K562 (cell line): ENCODE data around the gene CYP2C8. TPM values are rescaled to one million over a fixed set of nuclear protein-coding genes. Genes with fewer than 3 reads are reported as not detected.

Source experiments
- ATAC-seq: fragments of 200-7000 bp; cut with Tn5 transposase; 3 replicates; pipeline ENCODE4 v1.9.1; 2020; ENCODE audit warnings: moderate library complexity
- BruUV-seq: library from RNA; stranded (reverse); fragments of 400-500 nt; replicated peaks from 2 replicates; lab custom pipeline; 2021; lab: Mats Ljungman, UMichigan
- CTCF ChIA-PET: fragments of 300-600 bp; formaldehyde crosslinking; extraction: SDS; loops from one replicate; lab custom pipeline; 2021; ENCODE audit warnings: low intra/inter-chr PET ratio; lab: Yijun Ruan, JAX
- POLR2A ChIA-PET: fragments of 300-600, 350-650 bp; sonication (Branson Sonifier 250); formaldehyde crosslinking; extraction: SDS; loops from one replicate; lab custom pipeline; 2021; ENCODE audit warnings: antibody characterized with exemption, inconsistent platforms; lab: Yijun Ruan, JAX
- DNase-seq, 4 experiments: peaks; one replicate each; pipeline versions ENCODE4 v3.0.0 to v3.0.0-alpha.2; 2011 to 2018; ENCODE audit warnings: low spot score in 3 of 4, mixed read lengths in 3 of 4; ENCODE audit errors: extremely low read depth in 1 of 4
- FAIRE-seq: peaks from 2 replicates; lab custom pipeline; 2011; peaks lifted over from hg19 to GRCh38; lab: Jason Lieb, UNC
- H2AFZ ChIP-seq: 2 replicates; pipeline ENCODE4 v1.6.0; 2011; ENCODE audit warnings: low read depth, low read length, control low read depth, inconsistent platforms
- H3K27ac ChIP-seq: fragments of 200-600 bp; 3 replicates; pipeline ENCODE4 v1.8.0; 2011; ENCODE audit warnings: low read depth, mild to moderate bottlenecking, control low read depth, inconsistent platforms, low read length, moderate library complexity, mixed read lengths; ENCODE audit errors: extremely low read depth
- H3K27me3 ChIP-seq, 2 experiments: fragments of 300-600 bp in 1 of 2; 2 replicates in 1 of 2; 3 replicates in 1 of 2; pipeline versions ENCODE4 v1.6.0 to v1.8.0; 2011; ENCODE audit warnings: inconsistent platforms in 2 of 2, low read length in 2 of 2, mild to moderate bottlenecking in 1 of 2, mixed read lengths in 1 of 2, moderate library complexity in 1 of 2; ENCODE audit not compliant: control insufficient read depth in 2 of 2, insufficient read depth in 2 of 2
- H3K36me3 ChIP-seq: fragments of 300-600 bp; 3 replicates; pipeline ENCODE4 v1.8.0; 2011; ENCODE audit warnings: mild to moderate bottlenecking, low read length, inconsistent platforms; ENCODE audit not compliant: control insufficient read depth, insufficient read depth
- H3K4me1 ChIP-seq, 2 experiments: fragments of 200-600 bp in 1 of 2; replicated peaks in 1 of 2; 2 replicates in 1 of 2; 3 replicates in 1 of 2; pipeline versions ENCODE4 v1.5.1 to v1.8.0; 2011; ENCODE audit warnings: inconsistent platforms in 2 of 2, low read length in 2 of 2, mild to moderate bottlenecking in 1 of 2, mixed read lengths in 1 of 2, moderate library complexity in 1 of 2; ENCODE audit not compliant: control insufficient read depth in 2 of 2, insufficient read depth in 2 of 2
- H3K4me2 ChIP-seq: 2 replicates; pipeline ENCODE4 v1.6.1; 2011; ENCODE audit warnings: low read length, control low read depth, inconsistent platforms, mixed read lengths; ENCODE audit not compliant: insufficient read depth
- H3K4me3 ChIP-seq: fragments of 200-600 bp; sonication (generic), shearing (Covaris generic); 2 replicates; pipeline ENCODE4 v1.5.1; 2016; ENCODE audit warnings: control low read depth, inconsistent platforms
- H3K79me2 ChIP-seq: fragments of 200-600 bp; 3 replicates; pipeline ENCODE4 v1.8.0; 2011; ENCODE audit warnings: low read length, inconsistent platforms; ENCODE audit not compliant: control insufficient read depth, insufficient read depth
- H3K9ac ChIP-seq, 2 experiments: 2 replicates each; pipeline versions ENCODE4 v1.6.0 to v1.6.1; 2011; ENCODE audit warnings: low read depth in 2 of 2, low read length in 2 of 2, control low read depth in 1 of 2, inconsistent platforms in 1 of 2, mild to moderate bottlenecking in 1 of 2, mixed read lengths in 1 of 2; ENCODE audit not compliant: insufficient read depth in 1 of 2
- H3K9me1 ChIP-seq: one replicate; pipeline ENCODE4 v1.6.0; 2011; ENCODE audit warnings: inconsistent platforms, mild to moderate bottlenecking, low read length, moderate library complexity; ENCODE audit not compliant: control insufficient read depth, insufficient read depth
- H3K9me3 ChIP-seq: replicated peaks from 2 replicates; pipeline ENCODE4 v1.5.1; 2011; ENCODE audit warnings: low read depth, low read length, inconsistent platforms; ENCODE audit not compliant: control insufficient read depth, insufficient read depth
- H4K20me1 ChIP-seq: replicated peaks from 2 replicates; pipeline ENCODE4 v1.6.1; 2011; ENCODE audit warnings: low read length, inconsistent platforms, mixed read lengths; ENCODE audit not compliant: control insufficient read depth, insufficient read depth
- ARNT ChIP-seq, 2 experiments: fragments of 450-650 bp; IDR thresholded peaks; 2 replicates each; pipeline ENCODE4 v1.6.1; 2016; ENCODE audit warnings: mild to moderate bottlenecking in 1 of 2
- HDAC8 ChIP-seq: fragments of 450-650 bp; IDR thresholded peaks from 2 replicates; pipeline ENCODE4 v1.6.1; 2016; ENCODE audit warnings: mild to moderate bottlenecking, missing genetic modification characterization, moderate library complexity, missing compliant biosample characterization
- HOXB6 ChIP-seq: fragments of 250-450 bp; sonication (Bioruptor Pico); IDR thresholded peaks from 2 replicates; pipeline ENCODE4 v1.5.1; 2022; ENCODE audit warnings: mild to moderate bottlenecking, borderline replicate concordance
- MNT ChIP-seq, 2 experiments: fragments of 450-650 bp; conservative IDR thresholded peaks; 2 replicates each; pipeline ENCODE4 v1.6.1; 2017; ENCODE audit warnings: mild to moderate bottlenecking in 2 of 2, moderate library complexity in 2 of 2
- OTX1 ChIP-seq: fragments of 450-650 bp; formaldehyde crosslinking; IDR thresholded peaks from 2 replicates; pipeline ENCODE4 v1.4.0; 2022; ENCODE audit warnings: mild to moderate bottlenecking
- SPI1 ChIP-seq: IDR thresholded peaks from 2 replicates; pipeline ENCODE4 v1.6.1; 2011; ENCODE audit warnings: low read depth, low read length, control low read depth, borderline replicate concordance
- WHSC1 ChIP-seq: IDR thresholded peaks from one replicate; pipeline ENCODE4 v1.6.1; 2012; ENCODE audit warnings: low read length, control low read depth, inconsistent platforms
- YBX1 ChIP-seq: fragments of 450-650 bp; IDR thresholded peaks from 2 replicates; pipeline ENCODE4 v1.7.1; 2016; ENCODE audit warnings: mild to moderate bottlenecking
- ZBED1 ChIP-seq: IDR thresholded peaks from 2 replicates; pipeline ENCODE4 v1.6.1; 2014
- ZNF12 ChIP-seq: sonication (generic); formaldehyde crosslinking; IDR thresholded peaks from 2 replicates; pipeline ENCODE4 v1.4.0; 2020; ENCODE audit warnings: mild to moderate bottlenecking, missing genetic modification reagents
- ZNF592 ChIP-seq: fragments of 450-650 bp; IDR thresholded peaks from 2 replicates; pipeline ENCODE4 v1.6.1; 2017; ENCODE audit warnings: antibody characterized with exemption, mild to moderate bottlenecking
- ZNF717 ChIP-seq: fragments of 250-450 bp; sonication (Bioruptor Pico); IDR thresholded peaks from 2 replicates; pipeline ENCODE4 v1.5.0; 2021
- WGBS: fragments of 100-300 bp; shearing (Covaris generic); methylation state at CpG from one replicate; pipeline ENCODE4 v1.1.6; 2016; ENCODE audit warnings: low coverage, mixed read lengths; ENCODE audit not compliant: insufficient coverage; ENCODE audit errors: missing lambda C conversion rate; 5-methylcytosine and 5-hydroxymethylcytosine counted together
- in situ Hi-C: fragments of 300-500 bp; cut with MboI; formaldehyde crosslinking; loops from 4 replicates; pipeline ENCODE4 v1.15.0; 2018; ENCODE audit warnings: inconsistent platforms, mixed read lengths
- intact Hi-C: fragments of 100-400 bp; cut with micrococcal nuclease; formaldehyde crosslinking; loops from 2 replicates; pipeline ENCODE4 v1.14.2; 2022
- polyA plus RNA-seq, 8 experiments: library from polyadenylated mRNA; depleted of rRNA in 4 of 8; stranded (reverse) in 5 of 8; unstranded in 3 of 8; fragments of >200 nt; fragmentation: Nextera tagmentation in 2 of 8; fragmentation: Illumina TruSeq in 1 of 8; extraction: Ambion mirVana in 2 of 8; extraction: Trizol in 1 of 8; gene quantifications; 2 replicates each; pipeline versions ENCODE4 v1.2.1 to v1.2.3, GENCODE V29; 2011 to 2014; ENCODE audit warnings: inconsistent platforms in 1 of 8, missing spikeins in 1 of 8
- total RNA-seq, 7 experiments: library from RNA; depleted of rRNA in 6 of 7; stranded (reverse); fragments of >200 nt in 6 of 7; fragmentation: Illumina TruSeq in 2 of 7; extraction: Trizol in 2 of 7; gene quantifications; 2 replicates each; pipeline versions ENCODE4 v1.2.1 to v1.2.3, GENCODE V29; 2011 to 2021; ENCODE audit warnings: low replicate concordance in 1 of 7
- TF ChIP-seq, protein P1 (sequence below): fragments of 450-650 bp; IDR thresholded peaks from 2 replicates; pipeline ENCODE4 v1.6.1; 2016; ENCODE audit warnings: low read depth, mild to moderate bottlenecking, moderate library complexity
- TF ChIP-seq, protein P2 (sequence below): fragments of 250-450 bp; sonication (Bioruptor Pico); IDR thresholded peaks from 2 replicates; pipeline ENCODE4 v1.9.0; 2021; ENCODE audit warnings: mild to moderate bottlenecking
- TF ChIP-seq, protein P3 (sequence below): sonication (generic); formaldehyde crosslinking; IDR thresholded peaks from 2 replicates; pipeline ENCODE4 v1.8.0; 2022; ENCODE audit warnings: mild to moderate bottlenecking, missing genetic modification reagents

The CYP2C8 gene
- total and polyA plus RNA-seq, 9 of the 15 experiments (the other 6 are each of a cell fraction or from before 2014, with no cell fraction given), result 0.06 to 0.16 (median 0.10) TPM; not detected in 5

DNA sequence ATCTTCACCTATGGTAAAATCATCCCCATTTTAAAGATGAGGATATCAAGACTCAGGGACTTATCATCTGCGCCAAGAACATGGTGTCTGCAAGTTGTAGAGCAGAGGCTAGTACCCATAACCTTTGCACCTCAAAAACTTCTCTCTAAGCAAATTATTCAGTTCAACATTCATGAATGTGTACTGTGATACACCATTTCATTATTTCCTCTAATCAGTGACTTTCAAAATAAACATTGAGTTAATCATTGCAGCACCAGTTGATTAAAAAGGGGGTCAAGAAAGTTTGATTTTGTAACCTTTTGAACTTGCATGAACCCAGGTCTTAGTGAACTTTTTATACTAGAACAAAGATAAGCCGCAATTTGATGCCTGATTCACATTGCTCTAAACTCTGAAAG lies 47.6 kb upstream of the CYP2C8 start:
- DNase-seq, result no peak
- POLR2A ChIA-PET, result no interaction called here
- 0% methylated on average over 2 of the region's 2 CpGs for WGBS
- TF ChIP-seq WHSC1, result no peak
- TF ChIP-seq ARNT (IDR thresholded peaks at IDR 0.05), result no peak
- TF ChIP-seq MNT (conservative IDR thresholded peaks at IDR 0.05), result no peak
- TF ChIP-seq HDAC8, result no peak
- no peak for TF ChIP-seq ZNF592
- TF ChIP-seq OTX1 (CRISPR knock-in tag), result no peak
- TF ChIP-seq, protein P1, sequence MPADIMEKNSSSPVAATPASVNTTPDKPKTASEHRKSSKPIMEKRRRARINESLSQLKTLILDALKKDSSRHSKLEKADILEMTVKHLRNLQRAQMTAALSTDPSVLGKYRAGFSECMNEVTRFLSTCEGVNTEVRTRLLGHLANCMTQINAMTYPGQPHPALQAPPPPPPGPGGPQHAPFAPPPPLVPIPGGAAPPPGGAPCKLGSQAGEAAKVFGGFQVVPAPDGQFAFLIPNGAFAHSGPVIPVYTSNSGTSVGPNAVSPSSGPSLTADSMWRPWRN, result no peak
- no peak for TF ChIP-seq SPI1
- TF ChIP-seq YBX1, result no peak
- TF ChIP-seq, protein P2, sequence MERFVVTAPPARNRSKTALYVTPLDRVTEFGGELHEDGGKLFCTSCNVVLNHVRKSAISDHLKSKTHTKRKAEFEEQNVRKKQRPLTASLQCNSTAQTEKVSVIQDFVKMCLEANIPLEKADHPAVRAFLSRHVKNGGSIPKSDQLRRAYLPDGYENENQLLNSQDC (CRISPR knock-in tag), result no peak
- no peak for TF ChIP-seq ZBED1
- TF ChIP-seq, protein P3, sequence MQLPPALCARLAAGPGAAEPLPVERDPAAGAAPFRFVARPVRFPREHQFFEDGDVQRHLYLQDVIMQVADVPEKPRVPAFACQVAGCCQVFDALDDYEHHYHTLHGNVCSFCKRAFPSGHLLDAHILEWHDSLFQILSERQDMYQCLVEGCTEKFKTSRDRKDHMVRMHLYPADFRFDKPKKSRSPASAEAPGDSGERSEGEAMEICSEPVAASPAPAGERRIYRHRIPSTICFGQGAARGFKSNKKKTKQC (CRISPR knock-in tag), result no peak
- TF ChIP-seq ZNF12 (CRISPR knock-in tag), result no peak
- TF ChIP-seq HOXB6 (CRISPR knock-in tag), result no peak
- no peak for TF ChIP-seq ZNF717 (CRISPR knock-in tag)

More for the DNA sequence above, 47.6 kb upstream of the CYP2C8 start:
- Histone ChIP-seq H2AFZ (no peak overlapping the region), H3K4me3 (no peak overlapping the region), H3K27me3 (no peaks in the 10 kb centered on the region), H3K4me1 (no peaks in the 10 kb centered on the region), H3K9me3 (no peaks in the 10 kb centered on the region), H3K79me2 (no peaks in the 10 kb centered on the region), H3K4me2 (no peak overlapping the region), H3K9ac (no peak overlapping the region), H3K36me3 (no peaks in the 10 kb centered on the region), H3K27ac (no peak overlapping the region), H3K9me1 (no peaks in the 10 kb centered on the region), H4K20me1 (no peaks in the 10 kb centered on the region)
- ATAC-seq (no peak), FAIRE-seq (no peak)
- BruUV-seq, result no TSS peak
- in situ Hi-C loops (no loop called here), intact Hi-C loops (no loop called here)
- CTCF ChIA-PET, result no interaction called here
